Kidney glomerular epithelial cell (primary cell): ENCODE measurements around the gene LRRC75B.
"Not testable (repeated sequence)": the region's sequence is repeated elsewhere in the genome, so short reads cannot be mapped to it uniquely, and the experiment has no call there.

Experiments used
- DNase-seq: peaks from one replicate; lab custom pipeline; 2025; lab: John Stamatoyannopoulos, UW

The LRRC75B gene

DNA sequence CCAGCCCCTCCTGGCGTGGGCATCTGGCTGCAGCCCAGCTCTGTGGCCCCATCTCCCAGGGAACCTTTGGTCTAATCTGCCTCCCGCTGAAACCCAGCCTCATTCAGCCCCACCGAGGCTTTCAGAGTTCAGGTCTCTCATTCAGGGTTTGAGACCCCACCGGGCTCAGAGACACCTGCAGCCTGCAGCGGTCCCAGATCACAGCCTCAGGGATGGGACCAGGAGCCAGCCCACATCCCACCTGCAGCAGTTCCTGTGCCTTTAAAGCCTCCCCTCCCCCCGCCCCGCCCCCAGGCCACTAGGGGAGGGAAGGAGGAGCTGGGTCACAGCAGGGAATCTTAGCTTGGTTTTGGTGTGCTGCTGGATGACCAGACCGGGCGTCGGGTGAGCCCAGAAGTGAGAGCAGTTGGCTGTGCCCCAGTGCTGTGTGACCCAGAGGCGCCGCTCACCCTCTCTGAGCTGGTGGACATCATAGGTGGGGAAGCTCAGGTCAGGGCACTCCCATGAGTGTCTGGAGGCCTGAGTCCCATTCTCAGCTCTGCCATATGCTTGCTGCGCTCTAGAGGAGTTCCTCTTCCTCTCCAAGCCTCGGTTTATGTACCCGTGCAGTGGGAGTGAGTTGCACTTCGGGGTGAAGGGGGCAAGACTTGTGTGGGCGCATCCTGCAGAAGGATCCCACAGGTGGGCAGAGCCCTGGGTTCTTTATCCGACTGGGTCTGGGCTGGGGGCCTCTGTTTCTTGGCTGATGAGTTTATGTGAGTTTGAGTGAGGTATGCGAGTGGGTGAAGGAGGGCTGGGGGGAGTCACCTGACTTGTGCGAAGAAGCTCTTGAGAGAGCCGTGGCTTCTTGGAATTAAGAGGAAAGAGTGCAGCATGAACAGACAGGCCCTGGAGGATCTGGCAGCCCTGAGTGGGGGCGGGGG, 10.2 kb upstream of the LRRC75B start, which contains the start of gene GGT1:
Gene GGT1, plus strand, starts transcription at position 347 of the 923 bp plus-strand sequence. CDS start 7,889 bp downstream, outside the sequence.
- not testable (repeated sequence) for DNase-seq

DNA sequence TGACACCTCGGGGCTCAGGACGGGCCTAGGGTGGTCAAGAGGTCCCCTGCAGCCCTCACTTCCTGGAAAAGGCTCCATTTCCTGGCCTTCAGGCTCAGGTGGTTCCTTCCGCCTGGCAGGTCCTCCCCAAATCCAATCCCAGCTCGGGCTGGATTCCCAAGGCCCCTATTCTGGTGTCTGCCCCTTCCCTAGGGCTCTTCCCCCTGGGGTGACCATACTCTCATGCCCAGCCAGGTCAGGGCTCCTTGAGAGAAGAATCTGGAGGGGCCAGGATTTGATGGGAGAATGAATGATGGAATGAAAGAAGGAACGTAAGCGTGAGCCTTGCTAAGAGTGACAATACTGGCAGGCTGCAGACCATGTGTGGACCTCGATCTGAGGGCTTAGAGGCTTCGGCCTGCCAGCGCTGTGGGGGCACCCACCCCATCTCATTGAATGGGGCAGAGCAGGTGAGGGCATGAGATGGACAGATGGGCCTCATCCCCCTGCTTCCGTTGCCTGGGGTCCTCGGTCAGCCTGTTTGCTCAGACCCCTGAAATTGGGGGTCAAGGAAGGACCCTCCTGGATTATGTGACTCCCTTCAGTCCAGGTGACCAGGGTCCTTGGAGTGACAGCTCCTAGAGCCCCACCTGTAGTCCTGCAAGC, 9.4 kb upstream of the LRRC75B start:
- not testable (repeated sequence) for DNase-seq

DNA sequence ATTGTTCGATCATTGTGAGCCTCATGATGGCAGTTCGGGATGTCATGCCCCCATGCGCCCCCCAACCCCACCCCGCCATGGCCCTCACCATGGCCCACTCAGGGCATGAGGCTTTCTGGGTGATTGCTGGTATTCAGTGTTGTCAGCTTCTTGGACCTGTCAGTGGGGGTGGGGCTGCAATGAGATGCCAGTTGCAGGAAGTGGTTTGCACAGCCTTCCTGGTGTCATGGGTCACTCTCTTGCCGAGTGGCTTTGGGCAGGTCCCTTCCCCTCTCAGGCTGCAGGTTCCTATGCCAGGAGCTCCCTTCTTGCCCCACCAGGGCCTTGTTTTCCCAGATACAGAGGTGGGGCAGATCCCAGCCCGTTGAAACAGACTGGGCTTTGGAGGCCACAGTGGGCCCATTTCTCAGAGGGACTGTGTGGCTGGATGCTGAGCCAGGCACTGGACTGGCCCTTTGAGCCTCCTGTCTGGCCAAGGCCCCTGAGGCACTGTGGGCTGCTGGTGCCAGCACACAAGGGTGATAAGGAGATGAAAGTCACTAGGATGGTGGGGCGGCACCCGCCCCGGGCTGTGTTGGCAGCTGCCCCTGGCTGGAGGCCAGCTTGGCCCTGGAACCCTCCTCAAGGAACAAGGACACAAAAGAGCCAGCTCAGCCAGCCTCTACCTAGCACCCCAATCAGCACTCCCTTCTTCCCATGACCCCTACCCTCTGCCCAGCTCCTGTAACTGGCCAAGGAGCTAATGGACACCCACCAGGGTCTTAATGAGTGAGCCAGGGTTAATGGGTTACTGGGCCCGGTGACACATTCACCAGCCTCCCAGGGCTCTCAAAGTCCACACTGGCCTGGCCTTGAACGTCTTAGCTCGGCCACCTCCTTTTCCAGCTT, 8.6 kb upstream of the LRRC75B start:
- no peak for DNase-seq

DNA sequence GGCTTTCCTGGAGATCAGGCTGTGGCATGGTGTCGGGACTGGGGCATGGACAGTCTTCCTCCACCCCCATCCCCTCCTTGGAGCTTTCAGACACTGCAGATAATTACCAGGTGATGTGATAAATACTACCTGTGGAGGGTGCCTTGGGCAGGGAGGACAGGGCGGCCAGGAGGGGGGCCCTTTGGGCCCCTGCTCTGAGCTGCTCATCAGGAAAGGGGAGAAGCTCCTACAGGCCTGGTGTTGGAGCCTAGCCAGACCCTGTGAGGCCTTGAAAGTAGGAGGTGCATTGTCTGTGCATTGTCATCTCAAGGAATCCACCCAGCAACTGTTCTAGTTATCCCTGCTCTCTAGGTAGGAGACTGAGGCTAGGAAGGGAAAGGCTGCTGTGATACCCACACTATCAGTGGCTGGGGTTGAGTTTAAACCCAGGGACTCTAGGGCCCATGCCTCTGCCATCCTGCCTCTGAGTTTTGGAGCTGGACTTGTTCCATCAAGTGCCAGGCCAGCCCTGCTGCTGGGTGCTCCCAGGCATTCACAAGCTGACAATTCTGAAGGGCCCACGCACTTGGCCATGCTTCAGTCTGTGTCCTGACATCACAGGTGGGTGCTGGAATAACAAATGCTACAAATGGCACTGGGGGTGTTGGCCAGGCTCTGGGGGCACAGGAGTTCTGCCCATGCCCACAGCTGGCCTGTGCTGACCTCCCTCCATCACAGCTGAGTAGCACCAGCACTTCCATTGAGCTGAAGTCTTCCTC, 7.3 kb upstream of the LRRC75B start:
- not testable (repeated sequence) for DNase-seq

DNA sequence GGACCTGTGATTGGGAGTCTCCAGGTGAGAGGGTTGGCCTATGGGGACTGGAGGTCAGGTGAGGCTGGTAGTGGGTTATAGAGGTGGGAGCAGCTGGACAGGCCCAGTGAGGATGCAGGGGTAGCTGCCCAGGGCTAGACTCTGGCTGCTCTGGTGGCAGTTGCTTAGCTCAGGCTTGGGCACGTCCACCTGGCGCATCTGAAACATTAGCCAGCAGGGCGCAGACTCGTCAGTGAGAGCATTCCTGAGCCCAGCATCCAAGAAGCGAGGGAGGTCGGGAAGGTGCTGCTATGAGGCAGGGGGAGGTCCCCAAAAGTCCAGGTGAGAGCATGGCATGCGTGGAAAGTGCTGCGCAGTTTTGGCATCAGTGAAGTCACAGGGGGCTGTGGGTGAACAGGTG, 6.6 kb upstream of the LRRC75B start:
- no peak for DNase-seq

DNA sequence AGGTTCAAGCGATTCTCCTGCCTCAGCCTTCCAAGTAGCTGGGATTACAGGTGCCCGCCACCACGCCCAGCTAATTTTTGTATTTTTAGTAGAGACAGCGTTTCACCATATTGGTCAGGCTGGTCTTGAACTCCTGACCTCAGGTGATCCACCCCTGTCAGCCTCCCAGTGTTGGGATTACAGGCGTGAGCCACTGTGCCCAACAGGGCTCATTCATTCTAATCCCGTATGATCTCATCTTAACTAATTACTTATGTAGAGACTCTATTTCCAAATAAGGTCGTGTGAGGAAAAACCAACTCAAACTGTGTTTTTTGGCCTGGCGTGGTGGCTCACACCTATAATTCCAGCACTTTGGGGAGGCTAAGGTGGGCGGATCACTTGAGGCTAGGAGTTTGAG, 4.2 kb upstream of the LRRC75B start:
- DNase-seq, result not testable (repeated sequence)

DNA sequence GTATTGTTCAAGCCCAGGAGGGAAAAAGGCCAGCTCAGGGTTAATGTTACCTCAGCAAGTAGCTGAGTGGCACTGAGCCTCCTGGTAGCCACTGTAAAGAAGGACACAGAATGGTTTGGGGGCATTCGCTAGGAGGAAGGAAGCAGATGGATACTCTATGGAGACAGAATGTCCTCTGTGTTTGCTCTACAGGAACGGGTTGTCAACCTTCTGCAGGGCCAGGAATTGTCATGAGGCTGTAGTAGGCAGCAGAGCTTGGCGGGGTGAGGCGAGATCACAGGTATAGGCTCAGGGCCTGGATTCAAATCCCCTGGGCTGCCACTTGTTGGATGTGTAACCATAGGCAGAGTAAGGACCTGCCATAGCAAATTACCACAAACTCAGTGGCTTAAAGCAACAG, 3.0 kb upstream of the LRRC75B start:
- DNase-seq, result no peak

DNA sequence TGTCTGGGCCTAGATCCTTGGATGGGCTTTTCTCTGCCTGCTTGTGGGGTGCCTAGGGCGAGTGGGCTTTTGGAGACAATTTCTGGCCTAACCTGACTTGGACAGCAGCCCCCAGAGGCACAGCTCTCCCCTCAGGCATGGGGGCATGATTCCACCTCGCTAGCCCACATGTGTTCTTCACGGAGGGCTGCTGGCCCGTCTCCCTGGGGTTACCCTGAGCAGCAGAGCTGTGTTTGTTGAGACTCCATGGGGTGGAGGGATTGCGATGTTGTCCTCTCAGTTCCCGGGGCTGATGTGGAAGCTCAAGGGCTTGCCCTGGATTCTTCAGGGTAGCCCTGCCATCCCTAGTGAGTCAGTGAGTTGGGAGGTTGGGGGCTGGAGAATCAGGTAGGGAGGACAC, 2.4 kb upstream of the LRRC75B start:
- no peak for DNase-seq

DNA sequence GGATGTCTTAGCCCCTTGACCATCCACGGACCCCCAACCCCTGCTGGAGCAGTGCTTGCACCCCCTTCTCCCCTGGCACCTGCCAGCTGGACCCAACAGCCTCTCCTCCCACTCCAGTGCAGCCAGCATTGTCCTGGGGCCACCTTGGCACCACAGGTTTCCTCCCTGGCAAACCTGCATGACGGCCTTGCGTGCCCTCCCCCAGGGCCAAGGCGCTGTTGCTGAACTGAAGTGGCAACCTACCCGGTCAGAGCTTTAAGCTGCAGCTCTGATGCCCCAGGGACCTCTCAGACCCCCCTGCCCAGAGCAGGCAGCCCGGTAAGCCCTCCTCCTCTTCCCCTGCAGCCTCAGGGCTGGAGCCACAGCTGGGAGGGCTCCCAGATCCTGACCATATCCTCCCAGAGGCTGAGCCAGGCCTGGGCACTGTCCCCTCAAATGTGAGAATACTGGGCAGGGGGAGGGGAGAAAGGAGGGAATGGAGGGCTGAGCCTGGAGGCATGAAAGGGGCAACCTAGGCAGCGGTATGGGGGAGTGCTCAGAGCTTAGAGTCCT, 1.8 kb upstream of the LRRC75B start:
- no peak for DNase-seq

DNA sequence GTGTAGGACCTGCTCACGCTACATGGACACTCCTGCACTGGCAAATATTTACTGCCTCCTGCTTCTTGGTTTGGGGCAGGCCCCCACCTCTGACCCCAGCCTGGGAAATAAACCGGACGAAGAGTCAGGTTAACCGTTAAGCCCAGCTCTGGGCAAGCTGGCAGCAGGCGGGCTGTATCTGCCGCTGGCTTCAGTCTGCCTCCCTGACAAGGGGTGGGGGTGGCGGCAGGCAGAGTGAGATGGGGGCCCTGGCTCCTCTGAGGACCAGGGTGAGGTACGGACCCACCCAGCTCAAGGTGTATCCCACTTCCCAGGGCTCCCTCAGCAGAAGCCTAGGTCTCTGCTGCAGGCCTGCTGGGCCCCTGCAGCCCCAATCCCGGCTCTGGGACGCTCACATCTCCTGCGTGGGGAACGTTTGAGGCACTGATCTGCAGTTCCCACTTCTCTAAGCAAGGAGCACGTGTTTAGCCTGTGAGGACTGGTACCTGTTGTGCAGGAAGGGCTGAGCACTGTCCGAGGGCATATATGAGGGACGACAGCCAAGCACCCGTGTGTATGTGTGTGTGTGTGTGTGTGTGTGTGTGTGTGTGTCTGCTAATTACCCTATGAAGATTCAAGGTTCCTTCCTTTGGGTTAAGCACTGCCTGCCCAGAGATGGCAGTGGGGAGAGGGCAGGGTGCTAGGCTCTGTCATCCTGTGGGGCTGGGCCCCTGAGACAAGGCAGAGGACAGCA, 1.1 kb upstream of the LRRC75B start:
- no peak for DNase-seq

DNA sequence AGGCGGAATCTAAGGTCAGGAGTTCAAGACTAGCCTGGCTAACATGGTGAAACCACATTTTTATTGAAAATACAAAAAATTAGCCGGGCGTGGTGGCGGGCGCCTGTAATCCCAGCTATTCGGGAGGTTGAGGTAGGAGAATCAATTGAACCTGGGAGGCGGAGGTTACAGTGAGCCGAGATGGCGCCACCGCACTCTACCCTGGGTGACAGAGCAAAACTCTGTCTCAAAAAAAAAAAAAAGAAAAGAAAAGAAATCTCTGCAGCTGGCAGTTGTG, 624 bp upstream of the LRRC75B start:
- not testable (repeated sequence) for DNase-seq

DNA sequence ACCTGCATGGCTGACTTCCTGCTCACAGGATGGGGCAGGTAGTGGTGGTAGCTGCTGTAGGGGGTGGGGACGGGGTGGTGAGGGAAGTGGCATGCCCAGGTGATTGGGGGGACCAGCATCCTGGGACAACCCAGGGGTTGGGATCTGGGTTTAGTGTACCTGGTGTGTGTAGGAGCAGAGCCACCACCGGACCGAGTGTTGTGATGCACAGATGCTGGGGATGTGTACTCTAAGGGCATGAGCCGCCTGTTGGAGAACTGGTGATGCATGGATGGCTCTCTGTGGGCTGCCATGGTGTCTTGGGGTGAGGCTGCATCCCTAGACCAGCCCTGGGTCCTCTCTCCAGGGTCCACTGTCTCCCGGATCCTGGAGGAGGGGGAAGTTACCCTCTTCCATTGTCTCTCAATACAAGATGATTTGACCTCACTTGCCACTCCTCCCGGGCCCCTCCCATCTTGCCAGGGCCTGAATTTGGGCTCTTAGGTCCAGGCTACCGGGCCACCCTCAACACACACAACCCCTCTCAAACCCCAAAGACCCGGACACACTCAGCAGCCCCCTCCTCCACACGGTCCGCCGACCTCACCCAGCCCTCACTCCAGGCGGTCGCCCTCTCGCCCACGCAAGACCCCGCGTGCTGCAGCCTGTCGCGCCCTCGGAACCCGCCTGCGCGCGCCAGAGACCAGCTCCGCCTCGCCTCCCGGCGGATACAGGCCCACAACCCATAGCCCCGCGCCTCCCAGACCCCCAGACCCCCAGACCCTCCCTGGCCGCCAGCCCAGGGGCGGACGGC, 619 bp downstream of the LRRC75B start:
- DNase-seq, result no peak

DNA sequence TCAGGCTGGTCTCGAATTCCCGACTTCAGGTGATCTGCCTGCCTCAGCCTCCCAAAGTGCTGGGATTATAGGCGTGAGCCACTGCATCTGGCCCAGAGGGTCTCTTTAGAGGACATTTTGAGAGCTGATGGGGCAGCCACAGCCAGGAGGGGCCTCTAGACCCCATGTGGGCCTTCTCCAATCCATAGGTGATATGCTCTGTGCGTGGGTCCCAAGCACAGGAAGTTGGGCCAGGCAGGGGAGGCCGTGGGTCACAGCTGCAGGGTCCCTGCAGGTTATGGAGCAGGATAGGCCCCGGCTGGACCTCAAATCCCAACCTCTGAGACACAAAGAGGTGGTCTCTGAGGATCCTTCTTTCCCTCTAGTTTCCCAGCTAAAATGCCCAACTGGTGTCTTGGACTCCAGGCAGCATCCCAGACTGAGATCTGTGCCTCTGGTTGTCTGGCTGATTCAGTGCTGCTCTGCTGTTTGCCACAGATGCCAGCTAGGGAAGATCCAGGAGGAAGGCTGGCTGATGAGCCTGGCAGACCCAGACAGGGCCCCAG, 1.5 kb downstream of the LRRC75B start:
- DNase-seq, result no peak

DNA sequence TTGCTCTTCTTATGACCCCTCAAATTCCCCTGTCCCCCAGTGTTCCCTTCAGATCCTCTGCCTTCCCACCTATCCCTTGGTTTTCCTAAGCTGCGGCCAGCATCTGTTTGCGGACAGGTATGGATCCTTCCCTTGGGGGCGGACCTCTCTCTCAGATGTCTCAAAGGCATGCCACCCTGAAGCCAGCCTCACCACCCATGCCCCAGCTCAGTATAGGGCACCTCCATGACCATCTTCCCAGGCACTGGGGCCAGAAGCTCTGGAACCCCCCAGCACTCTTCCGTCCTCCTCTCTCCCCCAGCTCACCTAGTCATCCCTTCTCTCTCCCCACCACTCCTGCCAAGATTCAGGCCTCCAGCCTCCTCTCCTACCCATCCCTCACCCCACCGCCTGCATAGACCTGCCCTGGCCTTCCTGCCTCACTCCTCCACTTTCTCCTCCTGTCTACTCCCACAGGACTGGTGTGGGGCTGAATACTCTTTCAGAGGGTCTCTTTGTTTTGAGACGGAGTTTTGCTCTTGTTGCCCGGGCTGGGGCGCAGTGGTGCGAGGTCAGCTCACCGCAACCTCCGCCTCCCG, 2.2 kb downstream of the LRRC75B start:
- DNase-seq, result no peak

DNA sequence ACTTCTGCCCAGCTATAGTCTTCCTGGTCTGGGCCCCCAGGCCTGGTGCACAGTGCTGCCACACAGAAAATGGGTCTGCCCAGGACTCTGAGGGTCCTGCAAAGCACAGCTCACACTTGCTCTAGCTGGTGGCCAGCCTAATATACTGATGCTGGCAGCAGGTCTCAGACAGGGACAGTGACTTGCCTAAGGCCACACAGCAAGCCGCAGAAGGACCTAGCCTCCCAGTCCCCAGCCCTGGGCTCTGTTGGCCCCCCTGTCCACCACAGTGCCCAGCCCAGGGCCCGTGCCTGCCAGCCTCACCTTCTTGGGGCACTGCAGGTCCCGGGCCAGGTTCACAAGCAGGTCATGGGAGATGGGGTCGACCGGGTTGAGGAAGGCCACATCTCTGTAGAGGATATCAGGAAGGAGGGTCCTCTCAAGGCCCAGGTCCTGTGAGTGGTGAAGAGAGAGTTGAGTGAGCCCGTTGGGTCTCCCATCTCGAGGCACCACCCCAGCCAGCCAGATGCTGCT, 3.3 kb downstream of the LRRC75B start:
- no peak for DNase-seq

DNA sequence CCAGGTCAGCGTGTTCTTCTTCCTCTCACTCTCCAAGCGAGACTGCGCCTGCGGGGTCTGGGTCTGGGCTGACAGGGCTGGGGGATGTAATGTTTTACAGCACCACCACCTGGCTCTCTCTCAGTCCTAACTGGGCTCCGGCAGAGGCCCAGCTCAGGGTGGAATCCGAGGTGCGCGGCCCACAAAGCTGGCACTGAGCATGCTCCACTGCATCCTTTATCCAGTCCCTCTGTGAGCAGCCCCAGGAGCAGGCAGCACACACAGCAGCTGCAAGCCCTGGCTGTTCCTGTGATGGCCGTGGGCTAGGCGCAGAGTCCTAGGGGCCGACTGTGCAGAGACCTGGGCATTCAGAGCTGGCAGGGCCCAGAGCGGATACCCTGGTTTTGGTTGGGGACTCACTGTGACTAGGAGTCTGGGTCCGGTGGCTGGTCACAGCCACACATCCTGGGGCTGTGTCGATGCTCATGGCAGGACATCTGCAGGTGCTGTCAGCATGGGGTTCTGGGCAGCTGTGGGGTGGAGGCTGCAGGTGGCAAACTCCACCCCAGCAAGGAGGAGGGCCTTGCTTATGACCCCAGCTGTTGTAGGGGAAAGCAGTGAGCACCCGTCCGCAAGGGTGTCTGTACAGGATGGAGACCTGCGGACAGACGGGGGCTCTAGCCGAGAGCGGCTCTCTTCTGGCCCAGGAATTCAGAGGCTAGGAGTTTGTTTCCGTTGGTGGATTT, 4.0 kb downstream of the LRRC75B start:
- no peak for DNase-seq

DNA sequence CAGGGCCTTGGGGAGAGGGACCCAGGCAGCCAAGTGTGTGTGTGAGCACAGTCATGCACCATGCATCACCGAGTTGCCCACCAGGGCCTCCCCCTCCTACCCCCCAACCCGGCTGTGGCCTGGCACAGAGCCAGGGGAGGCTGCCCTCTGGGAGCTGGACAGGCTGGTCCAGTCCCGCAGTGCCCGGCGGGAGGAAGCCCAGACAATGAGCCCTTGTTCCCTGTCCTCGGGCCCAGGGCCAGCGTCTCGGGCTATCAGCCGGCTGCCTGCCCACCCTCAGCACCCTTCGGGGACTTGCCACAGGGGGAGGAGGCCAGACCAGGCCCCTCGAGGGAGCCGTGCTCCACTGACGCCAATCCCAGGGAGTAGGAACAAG, 4.5 kb downstream of the LRRC75B start:
- no peak for DNase-seq

DNA sequence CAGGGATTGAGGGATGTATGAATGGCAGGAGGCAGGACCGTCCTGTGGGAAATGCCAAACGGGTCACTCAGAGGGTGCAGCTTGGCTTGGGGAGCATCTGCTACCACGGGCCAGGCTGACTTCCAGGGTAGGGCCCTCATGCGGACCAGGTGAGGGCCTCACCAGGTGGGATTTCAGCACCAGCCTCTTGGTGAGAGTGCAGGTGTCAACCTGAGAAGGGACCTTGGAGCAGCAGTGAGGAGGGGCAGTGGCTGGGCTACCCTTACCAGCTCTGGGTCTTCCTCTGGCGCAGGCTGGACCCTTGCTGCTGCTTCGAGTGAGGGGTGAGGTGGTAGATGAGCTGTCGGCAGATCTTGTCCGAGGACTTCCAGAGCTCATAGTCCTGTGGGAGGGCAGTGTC, 4.9 kb downstream of the LRRC75B start:
- no peak for DNase-seq
